Measurements from ENCODE around the gene NCDN. TPM values are rescaled to one million over a fixed set of nuclear protein-coding genes. Genes with fewer than 3 reads are reported as not detected.

Gene NCDN
- total RNA-seq, 2 experiments from 2014 or later: 17.3 to 17.5 TPM

GRCh38 chr1:35519432-35519831 is 38.2 kb upstream of the NCDN start:
- Mint-ChIP-seq H3K36me3 (ENCODE audit: low read depth) (peaks cover 36% of the 10 kb centered on the region), H3K9me3 (peaks cover 29% of the 10 kb centered on the region), H3K4me1 (ENCODE audit: low read depth) (peaks cover 10% of the 10 kb centered on the region), H3K4me3 (no peak overlapping the region), H3K27ac (peak overlapping the region; percentile 32), H3K27me3 (no peaks in the 10 kb centered on the region)
- CTCF ChIA-PET: no interaction called here
- POLR2A ChIA-PET: interaction anchor here (1.2 kb wide), 1 partner anchor 12 kb away, joined by 6 read pairs; no protein-coding TSS in a partner anchor
- ATAC-seq: no peak
- intact Hi-C loops (cut with micrococcal nuclease): no loop called here
- no peak for TF ChIP-seq CTCF (IDR thresholded peaks at IDR 0.05)
- no peak for DNase-seq

GRCh38 chr1:35524106-35524505 is 33.5 kb upstream of the NCDN start:
- Mint-ChIP-seq H3K27me3 (no peaks in the 10 kb centered on the region), H3K36me3 (ENCODE audit: low read depth) (peaks cover 25% of the 10 kb centered on the region), H3K9me3 (peaks cover 6% of the 10 kb centered on the region), H3K27ac (no peak overlapping the region), H3K4me1 (ENCODE audit: low read depth) (peaks cover 6% of the 10 kb centered on the region), H3K4me3 (no peak overlapping the region)
- DNase-seq (no peak), ATAC-seq (no peak)
- intact Hi-C loops (cut with micrococcal nuclease): no loop called here
- ChIA-PET CTCF (interaction anchor here (1.1 to 1.5 kb wide), 3 partner anchors 20 to 73 kb away, joined by 3 to 4 read pairs (median 3); no protein-coding TSS in a partner anchor), POLR2A (no interaction called here)
- TF ChIP-seq CTCF (IDR thresholded peaks at IDR 0.05): no peak

- DNase-seq: no peak
- intact Hi-C loops (cut with micrococcal nuclease): no loop called here
- ChIA-PET POLR2A (no interaction called here), CTCF (no interaction called here)
- Mint-ChIP-seq H3K4me3 (no peak overlapping the region), H3K9me3 (peaks cover 12% of the 10 kb centered on the region), H3K4me1 (ENCODE audit: low read depth) (peaks cover 5% of the 10 kb centered on the region), H3K36me3 (ENCODE audit: low read depth) (peaks cover 41% of the 10 kb centered on the region), H3K27me3 (no peaks in the 10 kb centered on the region), H3K27ac (no peak overlapping the region)
- no peak for TF ChIP-seq CTCF (IDR thresholded peaks at IDR 0.05)
- no peak for ATAC-seq
These were observed 27.4 kb upstream of the NCDN start for GRCh38 chr1:35530168-35530567.

GRCh38 chr1:35530946-35531345 is 26.7 kb upstream of the NCDN start:
- no peak overlapping the region for H3K27ac Mint-ChIP-seq
- peaks cover 34% of the 10 kb centered on the region for H3K36me3 Mint-ChIP-seq (ENCODE audit: low read depth)
- ChIA-PET POLR2A (interaction anchor here (1.1 kb wide), 1 partner anchor 12 kb away, joined by 6 read pairs; no protein-coding TSS in a partner anchor), CTCF (no interaction called here)
- DNase-seq (no peak), ATAC-seq (no peak)
- peaks cover 12% of the 10 kb centered on the region for H3K4me1 Mint-ChIP-seq (ENCODE audit: low read depth)
- no peaks in the 10 kb centered on the region for H3K27me3 Mint-ChIP-seq
- H3K4me3 Mint-ChIP-seq: no peak overlapping the region
- peaks cover 12% of the 10 kb centered on the region for H3K9me3 Mint-ChIP-seq
- intact Hi-C loops (cut with micrococcal nuclease): no loop called here
- no peak for TF ChIP-seq CTCF (IDR thresholded peaks at IDR 0.05)

GRCh38 chr1:35531368-35531767 is 26.2 kb upstream of the NCDN start:
- H3K27ac Mint-ChIP-seq: no peak overlapping the region
- CTCF ChIA-PET: no interaction called here

More at GRCh38 chr1:35531368-35531767, 26.2 kb upstream of the NCDN start:
- Mint-ChIP-seq H3K27me3 (no peaks in the 10 kb centered on the region), H3K4me1 (ENCODE audit: low read depth) (peaks cover 16% of the 10 kb centered on the region), H3K36me3 (ENCODE audit: low read depth) (peaks cover 34% of the 10 kb centered on the region), H3K4me3 (no peak overlapping the region), H3K9me3 (peaks cover 12% of the 10 kb centered on the region)
- no peak for TF ChIP-seq CTCF (IDR thresholded peaks at IDR 0.05)
- DNase-seq (no peak), ATAC-seq (no peak)
- POLR2A ChIA-PET: interaction anchor here (1.1 kb wide), 1 partner anchor 12 kb away, joined by 6 read pairs; no protein-coding TSS in a partner anchor
- intact Hi-C loops (cut with micrococcal nuclease): no loop called here
